Measurements from ENCODE around the gene VIPAS39.

DNA sequence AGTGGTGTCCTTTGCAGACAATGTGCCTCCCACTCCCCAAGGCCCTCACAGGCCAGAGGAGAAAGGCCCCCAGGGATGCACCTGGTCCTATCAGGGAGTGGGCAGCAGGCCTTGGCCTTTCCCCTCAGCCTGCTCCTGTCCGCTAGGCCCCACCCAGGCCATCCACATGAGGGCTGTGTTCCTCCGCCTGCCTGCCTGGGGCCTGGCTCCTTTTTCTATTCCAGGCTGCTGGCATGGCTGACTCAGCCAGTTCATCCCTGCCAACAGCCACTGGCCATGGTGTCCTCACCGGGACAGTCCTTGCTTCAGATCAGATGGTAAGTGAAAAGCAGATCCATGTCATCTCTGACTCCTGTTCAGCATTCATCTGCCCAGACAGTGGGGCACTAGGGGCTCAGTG lies 27.9 kb upstream of the VIPAS39 start:
- TF ChIP-seq, protein P1, sequence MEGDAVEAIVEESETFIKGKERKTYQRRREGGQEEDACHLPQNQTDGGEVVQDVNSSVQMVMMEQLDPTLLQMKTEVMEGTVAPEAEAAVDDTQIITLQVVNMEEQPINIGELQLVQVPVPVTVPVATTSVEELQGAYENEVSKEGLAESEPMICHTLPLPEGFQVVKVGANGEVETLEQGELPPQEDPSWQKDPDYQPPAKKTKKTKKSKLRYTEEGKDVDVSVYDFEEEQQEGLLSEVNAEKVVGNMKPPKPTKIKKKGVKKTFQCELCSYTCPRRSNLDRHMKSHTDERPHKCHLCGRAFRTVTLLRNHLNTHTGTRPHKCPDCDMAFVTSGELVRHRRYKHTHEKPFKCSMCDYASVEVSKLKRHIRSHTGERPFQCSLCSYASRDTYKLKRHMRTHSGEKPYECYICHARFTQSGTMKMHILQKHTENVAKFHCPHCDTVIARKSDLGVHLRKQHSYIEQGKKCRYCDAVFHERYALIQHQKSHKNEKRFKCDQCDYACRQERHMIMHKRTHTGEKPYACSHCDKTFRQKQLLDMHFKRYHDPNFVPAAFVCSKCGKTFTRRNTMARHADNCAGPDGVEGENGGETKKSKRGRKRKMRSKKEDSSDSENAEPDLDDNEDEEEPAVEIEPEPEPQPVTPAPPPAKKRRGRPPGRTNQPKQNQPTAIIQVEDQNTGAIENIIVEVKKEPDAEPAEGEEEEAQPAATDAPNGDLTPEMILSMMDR (IDR thresholded peaks at IDR 0.05 in 2 of 3, conservative IDR thresholded peaks at IDR 0.05 in 1 of 3; ENCODE audit: borderline replicate concordance in 1 of 3, insufficient read depth in 1 of 3, low read depth in 2 of 3, low read length in 2 of 3), result no peak
- TF ChIP-seq, protein P2, sequence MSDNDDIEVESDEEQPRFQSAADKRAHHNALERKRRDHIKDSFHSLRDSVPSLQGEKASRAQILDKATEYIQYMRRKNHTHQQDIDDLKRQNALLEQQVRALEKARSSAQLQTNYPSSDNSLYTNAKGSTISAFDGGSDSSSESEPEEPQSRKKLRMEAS (IDR thresholded peaks at IDR 0.05), result no peak
- TF ChIP-seq SIN3A (IDR thresholded peaks at IDR 0.05; ENCODE audit: low read depth) (no peak), POLR2A (IDR thresholded peaks at IDR 0.05; ENCODE audit: borderline replicate concordance, extremely low read depth, insufficient read depth, insufficient read length) (no peak), EZH2 (IDR thresholded peaks at IDR 0.05) (no peak), EZH2phosphoT487 (IDR thresholded peaks at IDR 0.05; ENCODE audit: borderline replicate concordance) (no peak), RAD21 (IDR thresholded peaks at IDR 0.05; ENCODE audit: low read depth) (no peak), TCF7L2 (IDR thresholded peaks at IDR 0.05; ENCODE audit: borderline replicate concordance, extremely low read depth, insufficient read depth, insufficient read length) (no peak), FOSL1 (IDR thresholded peaks at IDR 0.05; ENCODE audit: low read depth) (no peak)
- TF ChIP-seq, protein P3, sequence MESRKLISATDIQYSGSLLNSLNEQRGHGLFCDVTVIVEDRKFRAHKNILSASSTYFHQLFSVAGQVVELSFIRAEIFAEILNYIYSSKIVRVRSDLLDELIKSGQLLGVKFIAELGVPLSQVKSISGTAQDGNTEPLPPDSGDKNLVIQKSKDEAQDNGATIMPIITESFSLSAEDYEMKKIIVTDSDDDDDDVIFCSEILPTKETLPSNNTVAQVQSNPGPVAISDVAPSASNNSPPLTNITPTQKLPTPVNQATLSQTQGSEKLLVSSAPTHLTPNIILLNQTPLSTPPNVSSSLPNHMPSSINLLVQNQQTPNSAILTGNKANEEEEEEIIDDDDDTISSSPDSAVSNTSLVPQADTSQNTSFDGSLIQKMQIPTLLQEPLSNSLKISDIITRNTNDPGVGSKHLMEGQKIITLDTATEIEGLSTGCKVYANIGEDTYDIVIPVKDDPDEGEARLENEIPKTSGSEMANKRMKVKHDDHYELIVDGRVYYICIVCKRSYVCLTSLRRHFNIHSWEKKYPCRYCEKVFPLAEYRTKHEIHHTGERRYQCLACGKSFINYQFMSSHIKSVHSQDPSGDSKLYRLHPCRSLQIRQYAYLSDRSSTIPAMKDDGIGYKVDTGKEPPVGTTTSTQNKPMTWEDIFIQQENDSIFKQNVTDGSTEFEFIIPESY (IDR thresholded peaks at IDR 0.05; ENCODE audit: extremely low read depth, insufficient replicate concordance, low read length), result no peak
